Myocyte (in vitro differentiated cells): ENCODE measurements around the gene TMEM120B. TPM values are rescaled to one million over a fixed set of nuclear protein-coding genes. Genes with fewer than 3 reads are reported as not detected.
"Not testable (repeated sequence)": the region's sequence is repeated elsewhere in the genome, so short reads cannot be mapped to it uniquely, and the experiment has no call there.

Experiments
- DNase-seq: peaks from one replicate; pipeline ENCODE4 v3.0.0-alpha.2; 2012; ENCODE audit warnings: low read depth
- total RNA-seq: library from RNA; depleted of rRNA; stranded (reverse); fragments of >200 nt; gene quantifications from 2 replicates; pipeline ENCODE4 v1.2.3, GENCODE V29; 2014

The TMEM120B gene
- total RNA-seq, 1 donor from 2014 or later, result 25.2 TPM

- not testable (repeated sequence) for DNase-seq
Measured at GRCh38 chr12:121709064-121709424, 3.5 kb upstream of the TMEM120B start.

DNA sequence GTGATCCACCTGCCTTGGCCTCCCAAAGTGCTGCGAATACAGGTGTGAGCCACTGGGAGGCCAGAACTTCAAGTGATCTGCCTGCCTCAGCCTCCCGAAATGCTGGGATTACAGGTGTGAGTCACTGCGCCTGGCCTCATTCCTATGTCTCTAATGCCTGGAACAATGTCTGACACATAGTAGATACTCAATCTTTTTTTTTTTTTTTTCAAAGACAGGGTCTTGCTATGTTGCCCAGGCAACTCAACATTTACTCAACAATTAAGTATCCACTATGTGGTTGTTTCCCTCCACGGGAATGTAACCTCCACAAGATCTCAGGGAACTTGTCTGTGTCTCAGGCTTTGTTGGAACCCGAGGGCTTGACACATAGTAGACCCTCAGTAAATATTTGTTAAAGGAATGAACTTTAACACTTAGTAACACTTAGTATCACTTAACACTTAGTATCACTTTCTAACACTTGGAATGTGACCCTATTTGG is 3.0 kb upstream of the TMEM120B start:
- DNase-seq, result peak; percentile 41

DNA sequence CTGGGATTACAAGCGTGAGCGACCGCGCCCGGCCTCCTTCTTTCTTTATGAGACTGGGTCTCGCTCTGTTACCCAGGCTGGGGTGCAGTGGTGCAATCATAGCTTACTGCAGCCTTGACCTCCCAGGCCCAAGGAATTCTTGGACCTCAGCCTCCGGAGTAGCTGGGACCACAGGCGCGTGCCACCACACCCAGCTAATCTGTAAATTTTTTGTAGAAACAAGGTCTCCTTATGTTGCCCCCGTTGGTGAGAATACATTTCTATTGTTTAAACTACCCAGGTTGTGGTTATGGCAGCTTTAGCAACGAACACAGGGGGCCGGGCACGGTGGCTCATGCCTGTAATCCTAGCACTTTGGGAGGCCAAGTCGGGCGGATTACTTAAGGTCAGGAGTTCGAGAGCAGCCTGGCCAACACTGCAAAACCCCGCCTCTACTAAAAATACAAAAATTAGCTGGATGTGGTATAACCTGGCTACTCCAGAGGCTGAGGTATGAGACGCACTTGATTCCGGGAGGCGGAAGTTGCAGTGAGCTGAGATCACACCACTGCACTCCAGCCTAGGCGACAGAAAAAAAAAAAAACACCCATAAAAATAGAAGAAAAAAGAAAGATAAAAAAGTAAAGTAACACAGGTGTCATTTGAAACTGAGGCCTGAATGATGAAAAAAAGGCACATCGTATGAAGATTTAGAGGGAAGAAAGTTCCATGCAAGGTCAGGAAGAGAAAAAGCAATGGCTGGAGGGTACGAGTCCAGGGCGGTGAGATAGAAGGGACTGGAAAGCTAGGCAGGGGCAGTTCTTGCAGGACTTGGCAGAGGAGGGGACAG is 977 bp upstream of the TMEM120B start:
- peak; percentile 54 for DNase-seq

DNA sequence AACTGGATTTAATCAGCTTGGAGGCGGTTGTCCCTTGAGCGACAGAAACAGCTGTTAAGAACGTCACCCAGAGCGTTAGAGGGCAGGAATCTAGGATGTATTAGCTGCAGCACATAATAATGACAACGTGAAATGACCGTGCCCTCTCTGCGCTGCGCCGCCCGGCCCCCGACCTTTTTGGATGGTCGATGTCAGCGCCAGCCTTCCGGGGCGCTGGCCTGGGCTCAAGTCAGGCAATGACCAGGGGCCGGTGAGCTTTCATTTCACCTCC is 427 bp upstream of the TMEM120B start:
- peak; percentile 98 for DNase-seq

DNA sequence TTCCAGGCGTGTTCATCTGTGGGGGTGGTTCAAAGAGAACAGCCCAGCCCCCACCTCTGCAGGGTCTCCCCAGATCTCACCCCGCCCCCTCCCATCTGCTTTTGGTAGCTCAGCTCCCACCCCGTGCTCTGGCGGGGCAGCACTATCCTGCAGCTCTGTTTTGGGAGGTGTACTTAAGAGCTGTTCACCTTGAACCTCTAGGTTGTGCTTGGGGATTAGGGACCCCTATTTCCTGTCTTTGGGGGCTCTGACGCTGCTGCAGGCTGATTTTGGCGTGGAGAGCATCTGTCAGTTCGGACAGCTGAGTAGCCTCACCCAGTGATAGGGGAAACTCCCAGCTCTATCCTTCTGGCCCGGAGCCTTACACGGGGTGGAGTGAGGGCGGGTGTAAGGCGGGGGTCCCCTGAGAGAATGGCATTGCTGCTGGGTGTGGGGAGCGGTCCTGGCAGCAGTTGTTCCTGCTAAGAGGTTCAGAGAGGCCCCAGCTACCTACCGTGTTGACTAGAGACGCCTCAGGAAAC is 765 bp downstream of the TMEM120B start:
- peak; percentile 86 for DNase-seq

GRCh38 chr12:121713793-121714192 is 1.2 kb downstream of the TMEM120B start:
- DNase-seq, result no peak

- DNase-seq, result not testable (repeated sequence)
Measured at GRCh38 chr12:121715055-121715454, 2.5 kb downstream of the TMEM120B start.

DNA sequence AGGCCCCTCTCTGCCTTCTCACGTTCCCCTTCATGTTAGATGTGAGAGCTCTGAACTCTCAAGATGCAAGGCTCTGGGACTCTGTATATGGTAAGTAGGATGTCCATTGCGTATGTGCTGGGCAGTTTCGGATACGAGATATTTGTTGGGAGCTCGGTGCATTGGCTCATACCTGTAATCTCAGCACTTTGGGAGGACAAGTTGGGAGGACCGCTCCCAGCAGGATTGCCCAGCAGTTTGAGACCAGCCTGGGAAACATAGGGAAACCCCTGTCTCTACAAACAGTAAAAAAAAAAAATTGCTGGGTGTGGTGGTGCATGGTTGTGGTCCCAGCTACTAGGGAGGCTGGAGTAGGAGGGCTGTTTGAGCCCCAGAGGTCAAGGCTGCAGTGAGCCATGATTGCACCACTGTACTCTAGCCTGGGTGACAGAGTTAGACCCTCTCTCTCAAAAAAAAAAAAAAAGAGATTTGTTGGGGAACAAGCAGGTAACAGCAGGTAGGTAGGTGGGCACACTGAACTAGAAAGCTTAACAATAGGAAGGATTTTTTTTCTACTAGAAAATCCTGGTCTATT is 3.4 kb downstream of the TMEM120B start:
- DNase-seq, result no peak

DNA sequence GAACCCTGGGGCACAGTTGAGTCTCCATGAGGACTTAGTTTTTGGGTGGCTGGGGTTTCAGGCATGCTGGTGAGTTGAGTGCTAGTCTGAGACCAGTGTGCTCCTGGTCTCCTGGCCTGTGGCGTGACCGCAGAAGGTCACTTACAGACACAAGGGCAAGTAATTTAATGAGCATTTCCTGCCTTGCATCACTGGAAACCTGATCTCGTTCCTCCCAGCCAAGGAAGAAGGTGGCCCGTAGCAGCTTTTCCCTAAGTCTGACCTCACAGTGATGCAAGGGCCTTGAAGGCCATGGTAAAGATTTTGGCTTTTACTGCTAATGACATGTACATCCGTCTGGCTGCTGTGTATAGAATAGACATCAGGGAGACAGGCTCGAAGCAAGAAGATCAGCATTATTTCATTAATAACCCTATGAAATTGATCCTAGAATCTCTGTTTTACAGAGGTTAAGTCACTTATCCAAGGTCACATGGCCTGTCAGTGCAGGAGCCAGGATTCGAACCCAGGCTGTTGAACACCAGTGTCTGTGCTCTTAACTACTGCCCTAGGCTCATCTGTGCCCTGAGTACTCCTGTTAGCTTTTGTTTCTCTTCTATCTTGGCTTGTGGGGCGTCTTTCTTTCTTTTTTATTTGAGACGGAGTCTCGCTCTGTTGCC is 4.6 kb downstream of the TMEM120B start:
- peak; percentile 90 for DNase-seq

GRCh38 chr12:121718653-121719239 is 6.2 kb downstream of the TMEM120B start:
- DNase-seq, result peak; percentile 74

DNA sequence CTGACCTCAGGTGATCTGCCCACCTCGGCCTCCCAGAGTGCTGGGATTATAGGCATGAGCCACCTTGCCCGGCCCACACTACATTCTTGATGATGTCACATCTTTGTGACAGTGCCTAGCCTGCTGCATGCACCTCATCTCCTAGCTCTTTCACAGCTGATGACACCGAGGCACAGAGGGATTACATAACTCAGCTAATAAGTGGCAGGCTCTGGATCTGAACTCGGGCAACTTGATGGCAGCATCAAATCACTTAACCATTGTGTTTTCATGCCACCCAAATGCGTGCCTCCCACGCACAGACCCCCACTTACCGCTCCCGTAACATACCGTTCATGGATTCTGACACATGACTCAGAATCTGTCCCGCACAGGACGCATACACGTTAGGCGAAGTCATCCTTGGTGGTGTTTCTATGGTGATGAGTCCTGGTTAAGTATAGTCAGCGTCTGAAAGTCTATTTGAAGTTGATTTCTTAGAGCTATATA is 7.4 kb downstream of the TMEM120B start:
- DNase-seq, result peak; percentile 66

GRCh38 chr12:121720762-121721161 is 8.2 kb downstream of the TMEM120B start:
- no peak for DNase-seq

DNA sequence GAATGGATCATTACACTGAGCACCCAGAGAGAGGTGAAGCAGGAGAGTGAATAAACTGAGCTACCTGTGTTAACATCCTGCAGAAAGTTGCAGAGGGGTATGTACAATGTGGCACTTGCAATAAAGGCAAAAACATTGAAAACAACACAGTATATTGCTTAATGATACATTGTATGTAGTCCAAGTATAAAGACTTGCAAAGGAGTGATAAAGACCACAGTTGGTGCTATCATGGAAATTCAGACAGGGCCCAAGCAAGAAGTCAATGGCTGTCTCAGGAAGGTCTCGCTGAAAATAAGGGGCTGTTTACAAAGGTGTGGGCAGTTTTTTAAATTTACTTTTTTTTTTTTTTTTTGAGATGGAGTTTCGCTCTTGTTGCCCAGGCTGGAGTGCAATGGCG is 10.0 kb downstream of the TMEM120B start:
- DNase-seq, result no peak

- no peak for DNase-seq
Measured at GRCh38 chr12:121723200-121723599, 10.6 kb downstream of the TMEM120B start.

- no peak for DNase-seq
Measured at GRCh38 chr12:121724925-121725324, 12.4 kb downstream of the TMEM120B start.

GRCh38 chr12:121725423-121725822 is 12.9 kb downstream of the TMEM120B start:
- no peak for DNase-seq

DNA sequence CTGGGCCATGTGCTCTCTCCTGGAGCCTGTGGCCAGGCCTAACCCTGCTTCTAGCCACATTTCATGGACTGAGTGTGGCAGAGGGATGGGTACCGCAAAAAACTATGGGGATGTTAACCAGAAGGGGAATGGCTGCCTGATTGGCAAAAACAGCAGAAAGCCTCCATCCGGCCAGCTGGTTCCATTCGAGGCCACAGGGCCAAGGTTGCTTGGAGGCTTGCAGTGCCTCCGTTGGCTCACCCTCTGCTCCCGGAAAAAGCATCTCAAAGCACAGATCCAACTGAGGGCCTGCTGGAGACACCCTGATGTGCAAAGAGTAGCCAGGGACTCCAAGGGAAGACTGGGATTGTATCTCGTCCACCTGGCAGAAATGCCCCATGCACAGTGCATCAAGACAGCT is 16.5 kb downstream of the TMEM120B start:
- DNase-seq, result no peak

DNA sequence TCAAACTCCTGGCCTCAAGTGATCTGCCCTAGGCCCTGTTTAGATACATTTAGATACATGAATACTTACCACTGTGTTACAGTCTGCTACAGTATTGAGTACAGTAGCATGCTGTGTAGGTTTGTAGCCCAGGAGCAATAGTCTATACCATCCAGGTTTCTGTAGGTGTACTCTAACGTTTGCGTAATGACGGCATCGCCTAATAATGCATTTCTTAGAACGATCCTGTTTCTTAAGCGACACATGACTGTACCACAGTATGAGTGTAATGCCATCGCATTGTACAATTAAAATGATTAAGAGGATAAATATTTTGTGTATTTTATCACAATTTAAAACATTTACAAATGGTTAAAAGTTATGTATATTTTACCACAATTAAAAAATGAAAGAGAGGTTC is 18.9 kb downstream of the TMEM120B start:
- no peak for DNase-seq

DNA sequence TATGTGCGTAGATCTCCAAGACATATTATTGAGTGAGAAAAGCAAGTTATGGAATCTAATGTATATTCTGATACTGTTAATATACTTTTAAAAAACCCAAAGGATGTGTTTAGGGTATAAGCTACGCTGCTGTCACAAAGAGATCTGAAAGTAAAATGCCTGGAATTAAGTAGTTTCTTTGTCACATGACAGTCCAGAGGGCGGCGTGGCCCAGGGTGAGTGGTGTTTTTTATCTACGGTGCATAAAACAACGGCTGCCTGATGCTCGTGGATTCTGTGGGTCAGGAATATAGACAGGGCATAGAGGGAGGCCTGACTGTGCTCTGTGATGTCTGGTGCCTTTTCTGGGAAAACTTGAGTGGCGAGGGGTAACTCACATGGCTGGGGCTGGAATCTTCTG is 21.3 kb downstream of the TMEM120B start:
- DNase-seq, result no peak

GRCh38 chr12:121738340-121738858 is 25.8 kb downstream of the TMEM120B start:
- DNase-seq, result no peak

DNA sequence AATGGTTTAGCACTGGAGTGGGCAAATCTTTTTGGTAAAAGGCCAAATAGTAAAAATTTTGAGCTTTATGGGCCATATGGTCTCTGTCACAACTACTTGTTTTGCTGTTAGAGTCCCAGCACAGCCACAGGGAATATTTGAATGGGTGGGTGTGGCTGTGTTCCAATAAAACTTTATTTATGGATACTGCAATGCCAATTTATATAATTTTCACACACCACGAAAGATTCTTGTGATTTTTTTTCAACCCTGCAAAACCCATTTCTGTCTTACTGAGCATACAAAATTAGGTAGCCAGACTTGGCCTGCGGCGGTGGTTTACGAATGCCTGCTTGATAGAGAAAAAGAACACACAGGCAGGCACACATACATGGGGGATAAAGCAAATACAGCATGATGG is 28.3 kb downstream of the TMEM120B start:
- DNase-seq, result no peak

DNA sequence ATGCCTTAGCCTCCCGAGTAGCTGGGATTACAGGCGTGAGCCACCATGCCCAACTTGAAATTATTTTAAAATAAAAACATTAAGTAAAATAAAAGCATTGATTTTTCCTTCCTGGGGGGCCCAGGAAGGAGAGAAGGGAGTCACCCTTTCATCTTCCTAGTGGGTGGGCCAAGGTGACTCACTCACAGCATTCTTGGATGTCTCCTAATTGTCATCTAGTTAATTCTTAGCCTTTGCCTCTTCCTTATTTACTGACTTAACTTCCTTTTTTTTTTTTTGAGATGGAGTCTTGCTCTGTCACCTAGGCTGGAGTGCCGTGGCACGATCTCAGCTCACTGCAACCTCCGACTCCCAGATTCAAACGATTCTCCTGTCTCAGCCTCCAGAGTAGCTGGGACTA is 29.2 kb downstream of the TMEM120B start:
- DNase-seq, result no peak
